CD8-positive, alpha-beta memory T cell (primary cell): ENCODE results near the gene HSPA13. TPM values are rescaled to one million over a fixed set of nuclear protein-coding genes. Genes with fewer than 3 reads are reported as not detected.
"Not testable (repeated sequence)": the region's sequence is repeated elsewhere in the genome, so short reads cannot be mapped to it uniquely, and the experiment has no call there.

ENCODE experiments used
- CTCF ChIA-PET: fragments of 350-600 bp; sonication (Branson Sonifier 250); formaldehyde crosslinking; loops from one replicate; lab custom pipeline; 2021; ENCODE audit warnings: antibody characterized with exemption; lab: Charles Lee
- POLR2A ChIA-PET: fragments of 350-600 bp; sonication (Branson Sonifier 250); formaldehyde crosslinking; loops from one replicate; lab custom pipeline; 2021; ENCODE audit warnings: antibody characterized with exemption; lab: Charles Lee
- DNase-seq, 5 donors: peaks; one replicate each; pipeline versions ENCODE4 v3.0.0 to v3.0.0-alpha.2; 2020 to 2022; ENCODE audit warnings: mixed read lengths in 1 of 5
- H3K27ac ChIP-seq: one replicate; pipeline ENCODE4 v1.7.0; 2013; ENCODE audit warnings: low read depth, mild to moderate bottlenecking, low read length, moderate library complexity
- H3K27me3 ChIP-seq: 2 replicates; pipeline ENCODE4 v1.7.0; 2013; ENCODE audit warnings: low read length, mild to moderate bottlenecking; ENCODE audit not compliant: insufficient read depth, poor library complexity, severe bottlenecking
- H3K36me3 ChIP-seq: 2 replicates; pipeline ENCODE4 v1.7.0; 2013; ENCODE audit warnings: mild to moderate bottlenecking, low read length, moderate library complexity; ENCODE audit not compliant: insufficient read depth
- H3K4me1 ChIP-seq: 2 replicates; pipeline ENCODE4 v1.7.0; 2013; ENCODE audit warnings: mild to moderate bottlenecking, low read length, moderate library complexity; ENCODE audit not compliant: insufficient read depth
- H3K4me3 ChIP-seq: 2 replicates; pipeline ENCODE4 v1.7.0; 2013; ENCODE audit warnings: mild to moderate bottlenecking, low read length
- H3K9me3 ChIP-seq: 2 replicates; pipeline ENCODE4 v1.7.0; 2013; ENCODE audit warnings: mild to moderate bottlenecking, low read length
- H3K27ac Mint-ChIP-seq, 8 donors: one replicate each; pipeline ENCODE4 v1.8.0; 2020 to 2021; ENCODE audit warnings: mixed read lengths in 8 of 8, mild to moderate bottlenecking in 6 of 8, inconsistent platforms in 3 of 8, moderate library complexity in 3 of 8
- H3K27me3 Mint-ChIP-seq, 2 donors: one replicate each; pipeline ENCODE4 v1.8.0; 2020 to 2021; ENCODE audit warnings: mixed read lengths in 2 of 2, mild to moderate bottlenecking in 1 of 2, moderate library complexity in 1 of 2
- H3K36me3 Mint-ChIP-seq, 3 donors: one replicate each; pipeline ENCODE4 v1.8.0; 2020 to 2021; ENCODE audit warnings: mixed read lengths in 3 of 3, inconsistent platforms in 1 of 3, mild to moderate bottlenecking in 1 of 3
- H3K4me1 Mint-ChIP-seq, 3 donors: one replicate each; pipeline ENCODE4 v1.8.0; 2020 to 2021; ENCODE audit warnings: mixed read lengths in 3 of 3, inconsistent platforms in 1 of 3, mild to moderate bottlenecking in 1 of 3
- H3K4me3 Mint-ChIP-seq, 7 donors: one replicate each; pipeline ENCODE4 v1.8.0; 2020 to 2021; ENCODE audit warnings: mixed read lengths in 7 of 7, mild to moderate bottlenecking in 6 of 7, moderate library complexity in 4 of 7, inconsistent platforms in 2 of 7
- H3K9me3 Mint-ChIP-seq, 5 donors: one replicate each; pipeline ENCODE4 v1.8.0; 2020 to 2022; ENCODE audit warnings: mixed read lengths in 5 of 5, mild to moderate bottlenecking in 3 of 5, moderate library complexity in 2 of 5, inconsistent platforms in 1 of 5
- polyA plus RNA-seq: library from polyadenylated mRNA; unstranded; fragments of 300-500 nt; fragmentation: Illumina TruSeq; gene quantifications from one replicate; pipeline ENCODE4 v1.2.3, GENCODE V29; 2021
- total RNA-seq, 2 experiments: library from RNA; stranded (reverse); gene quantifications; one replicate each; pipeline ENCODE4 v1.2.3, GENCODE V29; 2021

The HSPA13 gene
- total and polyA plus RNA-seq, 3 experiments from 2014 or later, result 14.9 to 36.0 (median 32.7) TPM

GRCh38 chr21:14356746-14357145, 26.2 kb downstream of the HSPA13 start:
- Mint-ChIP-seq H3K27ac (no peak overlapping the region), H3K27me3 (peaks cover 5 to 26% of the 10 kb centered on the region in 2 donors), H3K36me3 (peaks cover 0 to 2% (median 0%) of the 10 kb centered on the region in 3 donors), H3K4me3 (no peak overlapping the region), H3K4me1 (no peaks in the 10 kb centered on the region), H3K9me3 (no peaks in the 10 kb centered on the region)
- no peaks in the 10 kb centered on the region for H3K4me1 ChIP-seq
- POLR2A ChIA-PET, result no interaction called here
- H3K4me3 ChIP-seq, result no peak overlapping the region
- H3K27me3 ChIP-seq, result peaks cover 4% of the 10 kb centered on the region
- DNase-seq, result no peak
- CTCF ChIA-PET, result no interaction called here
- no peaks in the 10 kb centered on the region for H3K36me3 ChIP-seq
- no peak overlapping the region for H3K27ac ChIP-seq
- H3K9me3 ChIP-seq, result no peaks in the 10 kb centered on the region

GRCh38 chr21:14354515-14354914, 28.4 kb downstream of the HSPA13 start:
- Mint-ChIP-seq H3K4me3 (no peak overlapping the region), H3K27me3 (peaks cover 3 to 21% of the 10 kb centered on the region in 2 donors), H3K9me3 (no peaks in the 10 kb centered on the region), H3K36me3 (peaks cover 0 to 2% (median 0%) of the 10 kb centered on the region in 3 donors), H3K27ac (no peak overlapping the region), H3K4me1 (no peaks in the 10 kb centered on the region)
- POLR2A ChIA-PET, result no interaction called here
- no peaks in the 10 kb centered on the region for H3K4me1 ChIP-seq
- no peak for DNase-seq
- CTCF ChIA-PET, result no interaction called here
- H3K9me3 ChIP-seq, result no peaks in the 10 kb centered on the region
- H3K36me3 ChIP-seq, result no peaks in the 10 kb centered on the region
- H3K27ac ChIP-seq, result no peak overlapping the region
- no peak overlapping the region for H3K4me3 ChIP-seq
- H3K27me3 ChIP-seq, result peaks cover 4% of the 10 kb centered on the region

DNA sequence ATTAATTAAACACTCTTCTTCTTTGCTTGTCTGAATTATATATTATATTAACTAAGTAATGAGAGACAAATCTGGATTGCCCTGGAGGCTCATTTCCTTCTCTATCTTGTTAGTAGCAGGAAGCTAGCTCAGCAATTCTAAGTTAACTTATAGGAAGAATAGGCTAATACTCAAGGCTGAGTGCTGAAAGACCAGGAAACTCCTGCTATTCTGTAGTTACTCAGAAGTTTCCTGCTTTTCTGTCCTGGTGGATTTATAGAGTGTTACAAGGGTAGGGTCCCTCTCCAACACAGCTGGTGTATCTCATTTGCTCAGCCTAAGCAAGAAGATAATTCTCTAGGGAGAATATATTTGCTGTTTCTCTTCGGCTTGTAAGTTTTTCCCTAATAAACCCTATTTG, 29.2 kb downstream of the HSPA13 start:
- POLR2A ChIA-PET, result no interaction called here
- Histone ChIP-seq H3K27ac (no peak overlapping the region), H3K4me1 (no peaks in the 10 kb centered on the region), H3K27me3 (peaks cover 4% of the 10 kb centered on the region), H3K4me3 (no peak overlapping the region), H3K36me3 (no peaks in the 10 kb centered on the region), H3K9me3 (no peaks in the 10 kb centered on the region)
- H3K27me3 Mint-ChIP-seq, result peaks cover 3 to 18% of the 10 kb centered on the region in 2 donors
- DNase-seq, result no peak
- no peaks in the 10 kb centered on the region for H3K9me3 Mint-ChIP-seq
- no peaks in the 10 kb centered on the region for H3K36me3 Mint-ChIP-seq
- no peaks in the 10 kb centered on the region for H3K4me1 Mint-ChIP-seq
- H3K27ac Mint-ChIP-seq, result no peak overlapping the region
- no peak overlapping the region for H3K4me3 Mint-ChIP-seq
- CTCF ChIA-PET, result no interaction called here

GRCh38 chr21:14353231-14353630, 29.7 kb downstream of the HSPA13 start:
- Histone ChIP-seq H3K27me3 (peaks cover 4% of the 10 kb centered on the region), H3K27ac (no peak overlapping the region), H3K4me1 (no peaks in the 10 kb centered on the region), H3K36me3 (no peaks in the 10 kb centered on the region), H3K4me3 (no peak overlapping the region), H3K9me3 (no peaks in the 10 kb centered on the region)
- Mint-ChIP-seq H3K27ac (no peak overlapping the region), H3K9me3 (no peaks in the 10 kb centered on the region), H3K36me3 (no peaks in the 10 kb centered on the region), H3K4me1 (no peaks in the 10 kb centered on the region), H3K4me3 (no peak overlapping the region), H3K27me3 (peaks cover 3 to 17% of the 10 kb centered on the region in 2 donors)
- ChIA-PET CTCF (no interaction called here), POLR2A (no interaction called here)
- DNase-seq, result no peak

DNA sequence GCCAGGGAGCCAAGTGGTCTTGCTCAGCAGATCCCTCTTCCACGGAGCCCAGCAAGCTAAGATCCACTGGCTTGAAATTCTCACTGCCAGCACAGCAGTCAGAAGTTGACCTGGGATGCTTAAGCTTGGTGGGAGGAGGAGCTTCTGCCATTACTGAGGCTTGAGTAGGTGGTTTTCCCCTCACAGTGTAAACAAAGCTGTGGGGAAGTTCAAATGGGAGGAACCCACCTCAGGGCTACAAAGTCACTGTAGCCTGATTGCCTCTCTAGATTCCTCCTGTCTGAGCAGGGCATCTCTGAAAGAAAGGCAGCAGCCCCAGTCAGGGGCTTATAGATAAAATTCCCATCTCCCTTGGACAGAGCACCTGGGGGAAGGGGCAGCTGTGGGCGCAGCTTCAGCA, 55.6 kb downstream of the HSPA13 start:
- H3K27me3 ChIP-seq, H3K27ac Mint-ChIP-seq, H3K4me3 ChIP-seq, H3K36me3 ChIP-seq, CTCF ChIA-PET, H3K4me3 Mint-ChIP-seq, H3K4me1 Mint-ChIP-seq, DNase-seq, POLR2A ChIA-PET, H3K9me3 Mint-ChIP-seq, H3K4me1 ChIP-seq, H3K27ac ChIP-seq, H3K36me3 Mint-ChIP-seq, H3K9me3 ChIP-seq: not testable (repeated sequence)
- H3K27me3 Mint-ChIP-seq, result peaks cover 23 to 34% of the 10 kb centered on the region in 2 donors

DNA sequence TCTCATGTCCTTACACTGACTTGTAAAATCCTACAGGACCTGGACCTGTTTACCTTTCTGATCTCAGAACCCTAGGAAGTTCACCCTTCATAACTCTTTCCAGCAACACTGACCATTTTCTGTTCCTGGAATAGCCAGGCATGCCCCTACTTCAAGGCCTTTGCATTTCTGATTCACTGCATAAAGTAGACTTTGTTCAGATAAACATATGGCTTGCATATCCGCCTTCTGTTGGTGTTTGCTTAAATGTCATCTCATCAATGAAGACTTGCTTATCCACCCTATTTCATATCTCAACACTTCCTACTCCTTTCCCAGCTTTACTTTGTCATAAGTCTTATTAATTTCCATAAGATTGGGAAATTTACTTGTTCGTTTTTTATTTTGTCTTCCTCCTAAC, 57.4 kb downstream of the HSPA13 start:
- Histone ChIP-seq H3K36me3 (no peaks in the 10 kb centered on the region), H3K4me1 (no peaks in the 10 kb centered on the region), H3K9me3 (no peaks in the 10 kb centered on the region), H3K4me3 (no peak overlapping the region), H3K27ac (no peak overlapping the region), H3K27me3 (no peaks in the 10 kb centered on the region)
- Mint-ChIP-seq H3K9me3 (peaks cover 0 to 4% (median 3%) of the 10 kb centered on the region in 5 donors), H3K4me1 (no peaks in the 10 kb centered on the region), H3K27me3 (peaks cover 26 to 42% of the 10 kb centered on the region in 2 donors), H3K4me3 (no peak overlapping the region), H3K27ac (no peak overlapping the region), H3K36me3 (no peaks in the 10 kb centered on the region)
- POLR2A ChIA-PET, result no interaction called here
- no peak for DNase-seq
- CTCF ChIA-PET, result no interaction called here

Other genes starting within 250 kb of the HSPA13 start
- not detected for gene LIPI, start 172.2 kb downstream of the HSPA13 start, total RNA-seq
- gene LIPI, start 172.2 kb downstream of the HSPA13 start, polyA plus RNA-seq, result not detected
- gene RBM11, start 167.0 kb downstream of the HSPA13 start, total RNA-seq, result 1 to 10 TPM; 1.9 TPM
- 2.2 TPM for gene RBM11, start 167.0 kb downstream of the HSPA13 start, polyA plus RNA-seq
- gene SAMSN1, start 163.2 kb upstream of the HSPA13 start, total RNA-seq, result 10 to 100 TPM; 82.6 to 83.2 TPM
- gene SAMSN1, start 163.2 kb upstream of the HSPA13 start, polyA plus RNA-seq, result 34.1 TPM